ENCODE data around the gene PPP1R13B.

DNA sequence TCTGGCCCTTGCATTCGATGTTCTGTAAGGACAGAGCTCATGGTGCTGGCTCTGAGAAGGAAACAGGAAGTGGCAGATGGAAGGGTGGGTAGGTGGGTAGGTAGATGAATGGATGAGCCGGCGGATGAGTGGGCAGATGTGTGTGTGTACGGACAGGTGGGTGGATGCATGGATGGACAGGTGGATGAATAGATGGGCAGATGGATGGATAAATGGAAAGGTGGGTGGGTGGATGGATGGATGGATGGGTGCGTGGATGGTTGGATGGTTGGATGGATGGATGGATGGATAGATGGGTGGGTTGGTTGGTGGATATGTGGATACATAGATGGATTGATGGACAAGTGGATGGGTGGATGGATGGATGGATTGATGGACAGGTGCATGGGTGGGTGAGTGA, 27.6 kb upstream of the PPP1R13B start:
- no peak for TF ChIP-seq POLR2A (IDR thresholded peaks at IDR 0.05)
- TF ChIP-seq, protein P1, sequence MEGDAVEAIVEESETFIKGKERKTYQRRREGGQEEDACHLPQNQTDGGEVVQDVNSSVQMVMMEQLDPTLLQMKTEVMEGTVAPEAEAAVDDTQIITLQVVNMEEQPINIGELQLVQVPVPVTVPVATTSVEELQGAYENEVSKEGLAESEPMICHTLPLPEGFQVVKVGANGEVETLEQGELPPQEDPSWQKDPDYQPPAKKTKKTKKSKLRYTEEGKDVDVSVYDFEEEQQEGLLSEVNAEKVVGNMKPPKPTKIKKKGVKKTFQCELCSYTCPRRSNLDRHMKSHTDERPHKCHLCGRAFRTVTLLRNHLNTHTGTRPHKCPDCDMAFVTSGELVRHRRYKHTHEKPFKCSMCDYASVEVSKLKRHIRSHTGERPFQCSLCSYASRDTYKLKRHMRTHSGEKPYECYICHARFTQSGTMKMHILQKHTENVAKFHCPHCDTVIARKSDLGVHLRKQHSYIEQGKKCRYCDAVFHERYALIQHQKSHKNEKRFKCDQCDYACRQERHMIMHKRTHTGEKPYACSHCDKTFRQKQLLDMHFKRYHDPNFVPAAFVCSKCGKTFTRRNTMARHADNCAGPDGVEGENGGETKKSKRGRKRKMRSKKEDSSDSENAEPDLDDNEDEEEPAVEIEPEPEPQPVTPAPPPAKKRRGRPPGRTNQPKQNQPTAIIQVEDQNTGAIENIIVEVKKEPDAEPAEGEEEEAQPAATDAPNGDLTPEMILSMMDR (IDR thresholded peaks at IDR 0.05), result no peak

Data from heart left ventricle (tissue), 13 donors.